GM12873 (cell line): ENCODE results near the gene DLG1.

Experiments
- CTCF ChIP-seq: IDR thresholded peaks from 2 replicates; pipeline ENCODE4 v1.5.1; 2012; ENCODE audit warnings: low read depth, mild to moderate bottlenecking, moderate library complexity, low read length, control low read depth; ENCODE audit not compliant: insufficient read depth; ENCODE audit errors: missing control alignments

Gene DLG1

GRCh38 chr3:197339841-197340520 lies 41.6 kb upstream of the DLG1 start:
- TF ChIP-seq CTCF = no peak

GRCh38 chr3:197338586-197338985 lies 40.2 kb upstream of the DLG1 start:
- TF ChIP-seq CTCF = no peak

- TF ChIP-seq CTCF = no peak
Observed at GRCh38 chr3:197337656-197338055, 39.2 kb upstream of the DLG1 start.

GRCh38 chr3:197337214-197337613 lies 38.8 kb upstream of the DLG1 start:
- TF ChIP-seq CTCF = no peak

GRCh38 chr3:197336348-197336747 lies 37.9 kb upstream of the DLG1 start:
- no peak for TF ChIP-seq CTCF

- TF ChIP-seq CTCF = no peak
Observed at GRCh38 chr3:197335428-197336132, 37.2 kb upstream of the DLG1 start.

- no peak for TF ChIP-seq CTCF
Observed at GRCh38 chr3:197333901-197334639, 35.7 kb upstream of the DLG1 start.
